ENCODE measurements around the gene ELL.

The ELL gene

DNA sequence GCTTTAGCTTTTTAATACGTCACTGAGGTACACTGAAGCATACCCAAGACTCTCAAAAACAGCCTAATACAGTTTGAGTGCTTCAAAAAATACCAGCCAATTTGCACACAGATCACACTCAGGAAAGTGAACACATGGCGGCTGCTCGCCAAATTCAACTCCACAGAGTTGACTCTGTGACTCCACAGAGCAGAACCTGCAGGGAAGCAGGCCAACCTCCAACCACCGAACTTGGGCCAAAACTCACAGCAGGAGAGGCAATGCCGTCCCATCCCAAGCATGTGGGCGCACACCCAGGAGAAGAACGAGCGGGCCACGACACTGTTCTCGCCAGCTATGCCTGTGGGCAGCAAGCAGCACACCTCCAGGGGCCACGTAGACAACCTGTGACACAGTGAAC, 21.1 kb downstream of the ELL start:
- Histone ChIP-seq H3K9ac (ENCODE audit: low read length) (no peak overlapping the region), H3K36me3 (replicated peaks; ENCODE audit: low read depth, low read length) (peaks cover 3% of the 10 kb centered on the region), H3K27me3 (ENCODE audit: low read depth, low read length) (no peaks in the 10 kb centered on the region), H3K4me1 (ENCODE audit: low read length) (peaks cover 15% of the 10 kb centered on the region), H4K20me1 (ENCODE audit: insufficient read depth, low read length) (peaks cover 99% of the 10 kb centered on the region), H3K27ac (ENCODE audit: low read length) (no peak overlapping the region), H3K9me3 (ENCODE audit: insufficient read depth, low read length) (no peaks in the 10 kb centered on the region), H3K4me2 (ENCODE audit: low read length) (no peak overlapping the region), H3K79me2 (ENCODE audit: low read length) (peaks cover 100% of the 10 kb centered on the region), H3K4me3 (ENCODE audit: low read length) (no peak overlapping the region), H2AFZ (ENCODE audit: low read depth, low read length) (no peak overlapping the region)
- TF ChIP-seq, protein P1, sequence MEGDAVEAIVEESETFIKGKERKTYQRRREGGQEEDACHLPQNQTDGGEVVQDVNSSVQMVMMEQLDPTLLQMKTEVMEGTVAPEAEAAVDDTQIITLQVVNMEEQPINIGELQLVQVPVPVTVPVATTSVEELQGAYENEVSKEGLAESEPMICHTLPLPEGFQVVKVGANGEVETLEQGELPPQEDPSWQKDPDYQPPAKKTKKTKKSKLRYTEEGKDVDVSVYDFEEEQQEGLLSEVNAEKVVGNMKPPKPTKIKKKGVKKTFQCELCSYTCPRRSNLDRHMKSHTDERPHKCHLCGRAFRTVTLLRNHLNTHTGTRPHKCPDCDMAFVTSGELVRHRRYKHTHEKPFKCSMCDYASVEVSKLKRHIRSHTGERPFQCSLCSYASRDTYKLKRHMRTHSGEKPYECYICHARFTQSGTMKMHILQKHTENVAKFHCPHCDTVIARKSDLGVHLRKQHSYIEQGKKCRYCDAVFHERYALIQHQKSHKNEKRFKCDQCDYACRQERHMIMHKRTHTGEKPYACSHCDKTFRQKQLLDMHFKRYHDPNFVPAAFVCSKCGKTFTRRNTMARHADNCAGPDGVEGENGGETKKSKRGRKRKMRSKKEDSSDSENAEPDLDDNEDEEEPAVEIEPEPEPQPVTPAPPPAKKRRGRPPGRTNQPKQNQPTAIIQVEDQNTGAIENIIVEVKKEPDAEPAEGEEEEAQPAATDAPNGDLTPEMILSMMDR (IDR thresholded peaks at IDR 0.05; ENCODE audit: low read depth, low read length): no peak
- no peak for TF ChIP-seq EZH2phosphoT487 (IDR thresholded peaks at IDR 0.05; ENCODE audit: low read depth)

DNA sequence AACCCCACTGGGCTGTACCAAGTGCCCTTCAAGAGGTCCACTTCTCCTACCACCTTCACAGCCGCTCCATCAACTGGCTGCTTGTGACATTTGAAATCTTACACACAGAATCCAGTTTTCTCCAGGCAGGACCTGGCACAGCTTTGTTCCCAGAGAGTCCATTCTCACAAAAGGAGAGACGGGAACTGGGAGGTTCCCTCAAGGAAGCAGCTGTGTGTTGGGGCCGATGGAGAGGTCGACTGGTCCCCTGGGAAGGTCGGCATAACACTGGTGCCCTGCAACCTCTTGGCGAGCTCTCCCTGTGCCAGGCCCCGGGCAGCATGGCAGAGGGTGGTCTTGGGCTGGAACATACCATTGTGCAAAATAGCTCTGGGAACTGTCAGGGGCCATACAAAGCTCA, 21.5 kb downstream of the ELL start:
- H3K27me3 ChIP-seq (ENCODE audit: low read depth, low read length): no peaks in the 10 kb centered on the region
- no peak overlapping the region for H2AFZ ChIP-seq (ENCODE audit: low read depth, low read length)
- H3K36me3 ChIP-seq (replicated peaks; ENCODE audit: low read depth, low read length): peaks cover 3% of the 10 kb centered on the region
- H3K79me2 ChIP-seq (ENCODE audit: low read length): peaks cover 100% of the 10 kb centered on the region
- H3K4me2 ChIP-seq (ENCODE audit: low read length): no peak overlapping the region
- peaks cover 99% of the 10 kb centered on the region for H4K20me1 ChIP-seq (ENCODE audit: insufficient read depth, low read length)
- H3K4me3 ChIP-seq (ENCODE audit: low read length): no peak overlapping the region
- peaks cover 15% of the 10 kb centered on the region for H3K4me1 ChIP-seq (ENCODE audit: low read length)
- no peaks in the 10 kb centered on the region for H3K9me3 ChIP-seq (ENCODE audit: insufficient read depth, low read length)
- no peak overlapping the region for H3K9ac ChIP-seq (ENCODE audit: low read length)
- H3K27ac ChIP-seq (ENCODE audit: low read length): no peak overlapping the region
- TF ChIP-seq EZH2phosphoT487 (IDR thresholded peaks at IDR 0.05; ENCODE audit: low read depth): no peak
- TF ChIP-seq, protein P1 (IDR thresholded peaks at IDR 0.05; ENCODE audit: low read depth, low read length): no peak

DNA sequence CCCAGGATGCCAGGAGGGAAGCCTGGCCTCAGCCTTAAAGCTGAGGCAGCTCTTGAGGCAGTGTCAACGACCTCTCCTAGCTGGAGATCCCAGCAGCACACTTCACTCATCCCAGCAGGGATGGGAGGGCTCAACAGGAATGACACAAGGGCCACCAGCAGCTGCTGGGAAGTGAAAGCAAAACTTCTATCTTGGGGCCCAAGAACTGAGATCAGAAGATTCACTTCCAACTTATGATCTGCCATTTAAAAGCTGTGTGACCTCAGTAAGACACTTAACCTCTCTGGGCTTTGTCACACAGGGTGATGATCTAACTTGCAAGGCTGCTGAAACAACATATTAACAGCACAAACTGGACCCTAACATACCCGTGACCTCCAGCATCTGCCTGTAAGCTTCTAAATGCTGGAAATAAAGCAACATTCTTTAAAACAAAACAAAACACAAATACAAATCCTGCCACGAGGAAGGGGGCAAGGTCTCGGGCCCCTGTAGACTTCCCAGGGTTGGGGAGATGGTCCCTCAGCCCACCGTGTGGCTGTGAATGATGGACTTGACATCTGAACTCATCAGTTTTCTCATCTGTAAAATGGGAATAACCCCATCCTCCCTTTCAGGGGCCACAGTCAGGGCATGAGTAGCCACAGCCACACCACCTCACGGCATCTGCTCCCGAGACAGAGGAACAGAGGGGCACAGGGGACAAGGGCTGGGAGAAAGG, 22.7 kb downstream of the ELL start:
- H3K4me2 ChIP-seq (ENCODE audit: low read length): no peak overlapping the region; the same call in 1 of the 2 replicates
- H4K20me1 ChIP-seq (ENCODE audit: insufficient read depth, low read length): peaks cover 99% of the 10 kb centered on the region

GRCh38 chr19:18496980-18497256, 25.0 kb downstream of the ELL start:
- Histone ChIP-seq H3K9ac (ENCODE audit: low read length) (no peak overlapping the region), H3K36me3 (replicated peaks; ENCODE audit: low read depth, low read length) (peaks cover 3% of the 10 kb centered on the region), H3K27ac (ENCODE audit: low read length) (no peak overlapping the region), H3K4me3 (ENCODE audit: low read length) (no peak overlapping the region), H3K27me3 (ENCODE audit: low read depth, low read length) (no peaks in the 10 kb centered on the region), H3K4me2 (ENCODE audit: low read length) (no peak overlapping the region), H3K9me3 (ENCODE audit: insufficient read depth, low read length) (no peaks in the 10 kb centered on the region), H4K20me1 (ENCODE audit: insufficient read depth, low read length) (peaks cover 99% of the 10 kb centered on the region), H2AFZ (ENCODE audit: low read depth, low read length) (no peak overlapping the region), H3K4me1 (ENCODE audit: low read length) (peaks cover 10% of the 10 kb centered on the region), H3K79me2 (ENCODE audit: low read length) (peaks cover 100% of the 10 kb centered on the region)
- TF ChIP-seq, protein P1 (IDR thresholded peaks at IDR 0.05; ENCODE audit: low read depth, low read length): no peak
- no peak for TF ChIP-seq EZH2phosphoT487 (IDR thresholded peaks at IDR 0.05; ENCODE audit: low read depth)

More for the DNA sequence above, 22.7 kb downstream of the ELL start:
- TF ChIP-seq EZH2phosphoT487 (IDR thresholded peaks at IDR 0.05; ENCODE audit: low read depth): no peak
- Histone ChIP-seq H3K27ac (ENCODE audit: low read length) (no peak overlapping the region), H3K9ac (ENCODE audit: low read length) (no peak overlapping the region), H3K4me3 (ENCODE audit: low read length) (no peak overlapping the region), H3K9me3 (ENCODE audit: insufficient read depth, low read length) (no peaks in the 10 kb centered on the region), H3K36me3 (replicated peaks; ENCODE audit: low read depth, low read length) (peaks cover 3% of the 10 kb centered on the region), H3K27me3 (ENCODE audit: low read depth, low read length) (no peaks in the 10 kb centered on the region), H2AFZ (ENCODE audit: low read depth, low read length) (no peak overlapping the region), H3K4me1 (ENCODE audit: low read length) (peaks cover 10% of the 10 kb centered on the region), H3K79me2 (ENCODE audit: low read length) (peaks cover 100% of the 10 kb centered on the region)
